GM12801 (cell line): ENCODE results near the gene SAP30L.

Experiments used
- TF ChIP-seq, protein P1 (sequence below): IDR thresholded peaks from one replicate; pipeline ENCODE4 v1.5.1; 2011; ENCODE audit warnings: control low read depth; ENCODE audit not compliant: insufficient read length; ENCODE audit errors: extremely low read depth

SAP30L gene

GRCh38 chr5:154421868-154422267, 23.9 kb upstream of the SAP30L start:
- TF ChIP-seq, protein P1, sequence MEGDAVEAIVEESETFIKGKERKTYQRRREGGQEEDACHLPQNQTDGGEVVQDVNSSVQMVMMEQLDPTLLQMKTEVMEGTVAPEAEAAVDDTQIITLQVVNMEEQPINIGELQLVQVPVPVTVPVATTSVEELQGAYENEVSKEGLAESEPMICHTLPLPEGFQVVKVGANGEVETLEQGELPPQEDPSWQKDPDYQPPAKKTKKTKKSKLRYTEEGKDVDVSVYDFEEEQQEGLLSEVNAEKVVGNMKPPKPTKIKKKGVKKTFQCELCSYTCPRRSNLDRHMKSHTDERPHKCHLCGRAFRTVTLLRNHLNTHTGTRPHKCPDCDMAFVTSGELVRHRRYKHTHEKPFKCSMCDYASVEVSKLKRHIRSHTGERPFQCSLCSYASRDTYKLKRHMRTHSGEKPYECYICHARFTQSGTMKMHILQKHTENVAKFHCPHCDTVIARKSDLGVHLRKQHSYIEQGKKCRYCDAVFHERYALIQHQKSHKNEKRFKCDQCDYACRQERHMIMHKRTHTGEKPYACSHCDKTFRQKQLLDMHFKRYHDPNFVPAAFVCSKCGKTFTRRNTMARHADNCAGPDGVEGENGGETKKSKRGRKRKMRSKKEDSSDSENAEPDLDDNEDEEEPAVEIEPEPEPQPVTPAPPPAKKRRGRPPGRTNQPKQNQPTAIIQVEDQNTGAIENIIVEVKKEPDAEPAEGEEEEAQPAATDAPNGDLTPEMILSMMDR: no peak

GRCh38 chr5:154422298-154422697, 23.5 kb upstream of the SAP30L start:
- TF ChIP-seq, protein P1: no peak

DNA sequence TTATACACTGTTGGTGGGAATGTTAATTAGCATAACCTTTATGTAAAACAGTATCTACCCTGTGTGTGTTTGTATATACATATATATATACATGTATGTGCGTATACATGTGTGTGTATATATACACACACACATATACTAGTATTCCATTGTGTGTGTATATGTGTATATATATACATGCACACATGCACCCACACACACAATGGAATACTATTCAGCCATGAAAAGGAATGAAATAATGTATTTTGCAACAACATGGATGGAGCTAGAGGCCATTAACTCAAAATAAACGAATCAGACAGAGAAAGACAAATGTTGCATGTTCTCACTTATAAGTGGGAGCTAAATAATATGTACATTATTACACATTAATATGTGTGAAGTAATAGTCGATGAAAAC, 17.6 kb upstream of the SAP30L start:
- TF ChIP-seq, protein P1: no peak

DNA sequence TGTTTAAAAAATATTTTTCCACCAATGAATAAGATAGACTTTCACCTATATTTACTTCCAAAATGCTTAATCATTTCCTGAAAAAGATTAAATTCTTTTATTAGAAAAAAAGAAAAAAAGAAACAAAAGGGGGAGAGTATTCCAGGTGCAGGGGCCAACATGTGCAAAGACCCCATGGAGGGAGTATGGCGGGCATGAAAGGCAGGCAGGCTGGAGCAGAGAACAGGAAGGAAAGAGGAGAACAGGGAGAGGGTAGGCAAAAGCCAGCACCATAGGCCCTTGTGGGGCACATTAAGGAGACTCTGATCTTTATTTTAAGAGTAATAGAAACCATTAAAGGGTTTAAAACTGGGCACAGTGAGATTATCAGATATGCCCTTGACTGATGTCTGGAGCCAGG, 16.5 kb upstream of the SAP30L start:
- TF ChIP-seq, protein P1: no peak

- TF ChIP-seq, protein P1: no peak
Measured at GRCh38 chr5:154430466-154430865, 15.3 kb upstream of the SAP30L start.

DNA sequence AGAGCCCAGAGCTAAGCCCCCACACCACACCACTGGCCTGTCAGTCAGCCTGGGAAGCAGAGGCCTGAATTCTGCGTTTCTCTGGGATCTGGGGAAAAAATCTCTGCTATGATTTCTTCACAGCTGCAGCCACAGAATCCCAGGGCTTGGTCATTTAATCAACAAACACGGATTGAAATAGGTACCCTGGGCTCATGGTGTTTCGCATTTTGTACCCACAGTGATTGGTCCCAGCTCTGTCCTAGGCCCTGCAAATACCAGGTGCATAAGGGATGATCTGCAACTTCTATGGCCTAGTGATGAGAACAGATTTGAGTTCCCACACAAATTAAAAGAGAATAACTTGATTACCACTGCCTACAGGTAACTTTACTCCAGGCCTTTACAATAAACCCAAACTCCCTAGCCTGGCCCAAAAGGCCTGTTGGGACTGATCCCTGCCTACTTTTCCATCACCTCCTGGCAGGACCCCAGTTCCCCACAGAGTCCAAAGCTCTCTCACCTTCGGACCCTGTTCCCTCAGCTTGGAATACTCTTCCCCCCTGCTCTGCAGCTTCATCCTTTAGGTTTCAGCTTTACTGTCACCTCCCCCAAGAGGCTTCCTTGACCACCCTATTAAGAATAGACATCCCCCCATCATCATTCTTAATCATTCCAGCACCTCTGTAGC, 14.7 kb upstream of the SAP30L start:
- TF ChIP-seq, protein P1: no peak

GRCh38 chr5:154435226-154435625, 10.6 kb upstream of the SAP30L start:
- TF ChIP-seq, protein P1: no peak
